DMS114 treated with DMSO at 0.1 percent for 48 hours (cell line): ENCODE results near the gene PDE4D.
"Not testable (repeated sequence)": the region's sequence is repeated elsewhere in the genome, so short reads cannot be mapped to it uniquely, and the experiment has no call there.

ENCODE experiments used
- DNase-seq: peaks from one replicate; lab custom pipeline; 2025; ENCODE audit not compliant: unreplicated experiment; lab: John Stamatoyannopoulos, UW

The PDE4D gene

GRCh38 chr5:59390074-59390659 lies 503.4 kb downstream of the PDE4D start:
- DNase-seq, result peak; percentile 25

DNA sequence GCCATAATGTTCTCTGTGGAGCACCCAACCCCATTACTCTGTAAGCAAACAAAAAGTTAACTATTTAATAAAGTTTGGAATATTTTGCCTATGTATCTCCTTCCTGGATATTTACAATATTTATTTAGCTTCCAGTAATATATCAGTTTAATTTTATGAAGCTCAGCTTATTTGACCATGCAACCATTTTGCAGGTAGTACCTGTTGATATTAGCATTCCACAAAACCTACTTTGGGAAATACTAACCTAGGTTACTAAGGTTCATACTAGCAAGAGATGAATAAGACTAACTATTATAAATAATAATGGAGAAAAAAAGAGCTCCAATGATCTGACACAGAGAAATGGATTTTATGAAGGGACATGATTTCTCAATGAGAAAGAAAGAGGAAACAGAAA lies 506.4 kb downstream of the PDE4D start:
- no peak for DNase-seq

GRCh38 chr5:59385700-59386099 lies 507.8 kb downstream of the PDE4D start:
- no peak for DNase-seq

DNA sequence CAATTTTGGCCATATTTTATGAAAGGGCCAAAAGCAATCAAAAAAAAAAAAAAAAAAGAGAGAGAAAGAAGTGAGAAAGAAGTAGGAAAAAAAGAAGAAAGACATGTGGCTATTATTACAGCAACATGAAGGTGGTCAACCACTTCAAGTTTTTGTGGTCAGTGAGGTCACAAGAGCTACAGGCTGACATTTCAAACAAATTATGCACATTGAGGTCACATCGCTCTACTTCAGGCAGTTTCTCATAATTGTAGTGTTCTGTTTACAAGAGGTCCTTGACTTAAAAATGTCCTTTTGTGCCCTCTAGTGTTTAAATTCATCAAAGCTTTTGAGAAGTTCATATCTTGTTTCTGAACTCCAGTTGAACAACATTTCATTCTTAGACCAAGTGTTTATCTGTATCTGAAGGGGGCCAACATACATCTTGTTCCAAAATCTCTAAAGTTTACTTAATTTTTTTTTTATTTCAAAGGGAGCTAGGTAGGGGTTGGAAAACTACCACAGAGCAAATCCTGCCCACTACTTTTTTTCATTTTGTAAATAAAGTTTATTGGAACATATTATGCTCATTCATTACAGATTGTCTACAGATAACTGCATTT lies 513.1 kb downstream of the PDE4D start:
- peak; percentile 88 for DNase-seq

DNA sequence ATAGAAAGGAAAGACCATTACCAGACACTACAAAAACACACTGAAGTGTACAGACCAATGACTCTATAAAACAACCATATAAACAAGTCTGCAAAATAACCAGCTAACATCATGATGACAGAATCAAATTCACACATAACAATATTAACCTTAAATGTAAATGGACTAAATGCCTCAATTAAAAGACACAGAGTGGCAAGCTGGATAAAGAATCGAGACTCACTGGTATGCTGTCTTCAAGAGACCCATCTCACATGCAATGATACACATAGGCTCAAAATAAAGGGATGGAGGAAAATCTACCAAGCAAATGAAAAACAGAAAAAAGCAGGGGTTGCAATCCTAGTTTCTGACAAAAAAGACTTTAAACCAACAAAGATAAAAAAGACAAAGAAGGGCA lies 519.5 kb downstream of the PDE4D start:
- not testable (repeated sequence) for DNase-seq

GRCh38 chr5:59371525-59372127 lies 521.9 kb downstream of the PDE4D start:
- no peak for DNase-seq

GRCh38 chr5:59368951-59369350 lies 524.6 kb downstream of the PDE4D start:
- no peak for DNase-seq

DNA sequence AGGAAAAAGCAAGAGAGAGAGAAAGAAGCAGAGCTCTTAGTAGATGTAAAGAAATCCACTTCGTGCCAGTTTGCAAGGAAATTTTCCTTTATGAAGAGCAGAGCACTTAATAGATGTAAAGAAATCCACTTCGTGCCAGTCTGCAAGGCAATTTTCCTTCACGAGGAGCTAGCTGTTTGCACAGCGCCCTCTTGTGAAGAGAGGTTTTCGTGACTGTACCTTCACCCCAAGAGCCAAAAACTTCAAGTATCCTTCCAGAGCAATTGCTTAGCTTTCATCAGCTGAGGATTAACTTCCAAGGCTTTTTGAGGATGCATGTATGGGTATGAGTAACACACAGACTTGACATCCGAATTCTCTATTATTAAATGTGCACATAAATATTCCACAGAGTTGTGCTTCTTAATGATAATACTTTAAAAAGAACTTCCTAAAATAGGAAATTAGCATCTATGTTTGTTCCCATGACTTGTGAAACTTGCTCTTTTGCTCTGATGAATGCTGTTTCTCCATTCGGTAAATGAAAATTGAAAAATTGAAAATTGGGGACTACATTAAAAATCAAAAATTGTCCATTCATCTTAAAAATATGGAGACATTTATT lies 525.6 kb downstream of the PDE4D start:
- DNase-seq, result peak; percentile 58

DNA sequence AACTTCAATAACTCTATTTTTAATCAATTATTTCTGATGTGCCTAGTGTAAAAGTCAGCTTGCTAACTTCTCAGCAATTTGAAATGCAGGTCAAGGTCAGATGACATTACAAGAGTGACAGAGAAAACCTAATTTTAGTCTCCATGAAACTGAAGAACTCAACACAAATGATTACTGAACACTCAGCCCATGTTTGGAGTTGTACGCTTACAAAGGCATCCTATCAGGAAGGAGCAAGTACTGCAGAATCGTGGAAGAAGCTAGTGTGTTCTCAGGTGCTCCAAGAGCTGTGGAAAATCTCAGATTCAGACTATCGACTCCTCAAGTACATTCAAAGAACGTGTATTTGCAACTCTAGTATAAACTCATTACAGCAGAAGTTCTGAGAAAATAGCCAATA lies 526.7 kb downstream of the PDE4D start:
- no peak for DNase-seq

GRCh38 chr5:59362438-59362837 lies 531.1 kb downstream of the PDE4D start:
- DNase-seq, result no peak

DNA sequence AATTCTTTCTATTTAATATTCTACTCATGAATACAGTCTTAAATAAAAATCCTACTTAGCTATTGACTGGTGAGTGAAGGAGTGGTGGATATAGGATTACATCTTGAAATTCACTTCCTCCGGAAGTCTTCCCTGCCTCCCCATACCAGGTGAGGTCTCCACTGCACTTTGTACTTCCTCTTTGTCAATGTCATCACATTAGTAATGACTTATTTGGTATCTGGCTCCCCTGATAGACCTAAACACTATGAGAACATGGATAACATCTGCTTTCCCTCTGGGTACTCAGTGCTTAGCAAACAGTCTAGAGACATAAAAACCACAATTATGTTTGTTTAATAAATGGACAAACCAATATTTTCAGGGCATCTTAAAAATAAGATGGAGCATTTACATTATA lies 532.1 kb downstream of the PDE4D start:
- DNase-seq, result no peak

- DNase-seq, result no peak
Observed at GRCh38 chr5:59360130-59360555, 533.4 kb downstream of the PDE4D start.

DNA sequence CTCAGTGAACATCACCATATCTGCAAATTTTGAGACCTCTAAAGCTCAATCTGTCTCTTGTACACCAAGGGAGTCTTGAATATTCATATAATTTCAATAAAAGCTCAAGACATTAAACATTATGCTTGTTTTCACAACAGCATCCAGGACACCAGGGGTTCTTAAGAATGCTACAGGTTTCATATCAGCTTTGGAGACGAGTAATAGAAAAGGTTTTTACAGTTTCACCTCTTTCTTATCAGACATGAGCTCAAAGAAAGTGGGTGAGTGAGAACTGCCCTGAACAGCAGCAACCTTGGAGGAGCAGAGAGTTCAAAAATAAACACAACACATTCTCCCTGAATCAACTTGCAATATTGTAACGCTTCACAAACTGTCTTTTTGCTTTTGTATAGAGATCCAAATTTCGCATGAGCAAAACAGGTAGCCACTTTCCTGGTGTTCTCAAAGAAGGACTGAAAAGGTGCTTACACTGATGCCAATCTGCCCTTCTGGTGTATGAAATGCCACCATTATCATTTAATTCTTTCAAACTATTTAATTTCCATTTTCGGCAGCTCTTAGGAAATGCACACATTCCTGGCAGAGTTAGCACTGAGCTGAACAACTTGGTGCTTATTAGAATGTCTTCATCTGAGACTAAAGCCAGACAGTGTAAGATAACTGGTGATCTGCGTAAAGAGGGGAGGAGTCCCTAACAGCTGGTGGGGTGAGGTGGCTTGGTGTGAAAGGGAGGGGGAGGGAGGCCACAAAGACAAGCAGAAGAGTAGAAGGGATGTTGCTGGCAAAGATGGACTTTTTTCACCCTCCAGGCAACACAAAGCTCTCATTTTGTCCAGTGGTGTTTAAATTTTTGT lies 535.3 kb downstream of the PDE4D start:
- DNase-seq, result no peak

- DNase-seq, result peak; percentile 52
Observed at GRCh38 chr5:59357381-59357977, 536.0 kb downstream of the PDE4D start.

DNA sequence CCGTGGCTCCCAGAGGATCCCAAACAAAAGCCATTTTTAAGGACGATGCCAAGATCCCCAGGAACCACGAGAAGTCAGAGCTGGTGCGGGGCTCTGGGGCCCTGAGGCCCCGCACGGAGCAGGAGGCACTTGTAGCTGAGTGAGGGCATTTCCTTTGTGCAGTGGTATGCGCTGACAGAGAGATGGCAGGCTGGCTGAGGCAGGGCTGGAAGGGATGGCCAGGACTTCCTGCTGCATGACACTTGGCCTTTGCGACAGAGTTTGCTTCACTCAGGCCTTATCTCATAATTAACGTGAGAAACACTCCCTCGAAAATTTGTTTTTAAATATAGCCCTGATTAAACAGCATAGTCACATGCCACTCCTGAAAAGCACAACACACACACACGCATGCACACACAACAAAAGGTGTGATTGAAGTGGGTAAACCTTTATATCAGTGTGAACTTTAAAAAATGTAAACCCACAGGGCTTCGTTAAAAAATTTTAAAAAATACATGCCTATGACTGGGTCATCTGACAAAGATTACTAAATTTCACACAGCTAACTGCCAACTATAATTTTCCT lies 536.6 kb downstream of the PDE4D start:
- DNase-seq, result no peak

DNA sequence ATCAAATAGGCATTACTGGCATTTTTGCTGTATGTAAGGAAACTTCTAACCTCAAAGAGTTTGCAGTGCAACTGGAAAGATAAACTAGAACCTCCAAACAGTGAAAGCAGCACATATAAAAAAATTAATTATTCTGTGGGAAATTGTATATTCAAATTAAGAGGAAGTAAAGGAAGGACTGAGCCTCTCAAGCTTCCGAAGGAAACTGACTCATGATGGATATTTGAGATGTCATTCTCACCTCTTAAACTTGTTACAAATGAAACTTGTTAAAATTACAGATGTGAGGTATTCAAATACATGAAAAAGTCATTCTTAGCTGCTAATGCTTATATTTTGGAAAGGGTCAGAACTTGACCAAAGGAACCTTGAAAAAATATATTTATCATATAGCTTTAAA lies 538.7 kb downstream of the PDE4D start:
- DNase-seq, result no peak

- DNase-seq, result no peak
Observed at GRCh38 chr5:59354274-59354673, 539.3 kb downstream of the PDE4D start.

GRCh38 chr5:59351076-59351794 lies 542.3 kb downstream of the PDE4D start:
- DNase-seq, result no peak

- no peak for DNase-seq
Observed at GRCh38 chr5:59348189-59348588, 545.3 kb downstream of the PDE4D start.

- DNase-seq, result peak; percentile 66
Observed at GRCh38 chr5:59346982-59347381, 546.5 kb downstream of the PDE4D start.
